ENCODE data around the gene OLR1. TPM values are rescaled to one million over a fixed set of nuclear protein-coding genes. Genes with fewer than 3 reads are reported as not detected.

OLR1 gene
- polyA plus RNA-seq, 1 donor from 2014 or later, result not detected

DNA sequence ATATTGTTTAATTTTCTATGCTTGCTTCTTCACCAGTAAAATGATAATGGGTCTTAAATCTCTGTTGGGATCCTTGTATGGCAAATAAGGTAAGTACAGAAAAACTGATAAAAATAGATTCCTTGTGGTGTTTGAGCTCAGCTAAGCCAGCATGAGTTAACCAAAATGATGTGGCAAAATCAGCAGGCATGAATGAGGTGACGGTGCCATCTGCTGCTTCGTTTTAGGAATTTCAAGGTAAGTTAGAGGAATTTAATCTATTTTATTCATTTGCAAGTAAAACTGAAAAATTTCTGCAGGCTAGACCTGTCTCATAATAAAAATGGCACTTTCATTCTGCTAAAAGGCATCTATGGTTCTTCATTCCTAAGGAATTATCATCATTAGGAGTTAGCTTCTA is 31.9 kb downstream of the OLR1 start:
- no peak overlapping the region for H3K27ac ChIP-seq (ENCODE audit: low read length)
- no peaks in the 10 kb centered on the region for H4K20me1 ChIP-seq (ENCODE audit: insufficient read depth)
- H3K4me3 ChIP-seq (ENCODE audit: low read length), result no peak overlapping the region
- no peak overlapping the region for H3K9ac ChIP-seq (ENCODE audit: low read length)
- no peaks in the 10 kb centered on the region for H3K27me3 ChIP-seq (ENCODE audit: insufficient read depth, low read depth, low read length)
- no peak overlapping the region for H2AFZ ChIP-seq (ENCODE audit: low read depth, low read length)
- H3K79me2 ChIP-seq (replicated peaks; ENCODE audit: insufficient read depth, low read length), result no peaks in the 10 kb centered on the region
- no peaks in the 10 kb centered on the region for H3K9me3 ChIP-seq (ENCODE audit: low read length)
- no peak overlapping the region for H3K4me2 ChIP-seq (ENCODE audit: low read length)
- no peaks in the 10 kb centered on the region for H3K36me3 ChIP-seq (ENCODE audit: insufficient read depth, low read length)
- H3K9me2 ChIP-seq (ENCODE audit: insufficient read depth, low read length), result no peaks in the 10 kb centered on the region
- H3F3A ChIP-seq (ENCODE audit: insufficient read depth, low read length, poor library complexity, severe bottlenecking), result no peaks in the 10 kb centered on the region
- TF ChIP-seq CTCF (IDR thresholded peaks at IDR 0.05; ENCODE audit: poor library complexity, severe bottlenecking), result peak; percentile 94
- peak; percentile 97 for TF ChIP-seq RAD21 (conservative IDR thresholded peaks at IDR 0.05)
- no peak for TF ChIP-seq EP300 (conservative IDR thresholded peaks at IDR 0.05; ENCODE audit: poor library complexity, severe bottlenecking)
- TF ChIP-seq EZH2 (IDR thresholded peaks at IDR 0.05; ENCODE audit: borderline replicate concordance, insufficient read depth, low read length, poor library complexity, severe bottlenecking), result no peak
- no peak for TF ChIP-seq TAF1 (IDR thresholded peaks at IDR 0.05; ENCODE audit: low read depth)
- no peak for TF ChIP-seq MXI1 (conservative IDR thresholded peaks at IDR 0.05; ENCODE audit: poor library complexity, severe bottlenecking)
- peak; percentile 99 for TF ChIP-seq SMC3 (conservative IDR thresholded peaks at IDR 0.05; ENCODE audit: poor library complexity)
- TF ChIP-seq POLR2AphosphoS5 (IDR thresholded peaks at IDR 0.05), result no peak

DNA sequence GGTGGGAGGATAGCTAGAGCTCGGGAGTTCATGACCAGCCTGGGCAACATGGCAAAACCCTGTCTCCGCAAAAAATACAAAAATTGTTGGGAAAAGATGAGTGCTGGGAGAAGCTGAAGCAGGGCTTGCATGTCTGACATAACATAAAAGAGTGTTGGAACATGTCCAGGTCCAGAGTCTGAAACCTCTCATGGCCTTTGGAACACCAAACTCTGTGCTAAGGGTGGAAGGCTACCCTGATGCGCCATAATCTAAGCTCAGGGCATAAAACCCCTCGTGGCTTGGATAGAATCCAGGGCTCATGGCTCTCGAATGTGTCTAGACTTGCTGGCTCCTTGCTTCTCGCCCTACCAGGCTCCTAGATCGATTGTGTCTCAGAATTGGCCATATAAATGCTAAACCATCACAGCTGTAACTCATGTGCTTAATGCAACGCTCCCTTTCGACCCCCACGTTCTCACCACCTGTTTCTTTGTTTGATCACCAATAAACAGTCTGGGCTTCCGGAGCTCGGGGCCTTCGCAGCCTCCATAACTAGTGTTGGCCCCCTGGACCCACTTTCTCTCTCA is 35.2 kb downstream of the OLR1 start:
- Histone ChIP-seq H3K27ac (ENCODE audit: low read length) (no peak overlapping the region), H2AFZ (ENCODE audit: low read depth, low read length) (no peak overlapping the region), H3K36me3 (ENCODE audit: insufficient read depth, low read length) (no peaks in the 10 kb centered on the region), H3K27me3 (ENCODE audit: insufficient read depth, low read depth, low read length) (no peaks in the 10 kb centered on the region), H3K9me3 (ENCODE audit: low read length) (no peaks in the 10 kb centered on the region), H3K79me2 (replicated peaks; ENCODE audit: insufficient read depth, low read length) (no peaks in the 10 kb centered on the region), H4K20me1 (ENCODE audit: insufficient read depth) (no peaks in the 10 kb centered on the region), H3K9ac (ENCODE audit: low read length) (no peak overlapping the region), H3K9me2 (ENCODE audit: insufficient read depth, low read length) (no peaks in the 10 kb centered on the region), H3F3A (ENCODE audit: insufficient read depth, low read length, poor library complexity, severe bottlenecking) (no peaks in the 10 kb centered on the region), H3K4me2 (ENCODE audit: low read length) (no peak overlapping the region), H3K4me3 (ENCODE audit: low read length) (no peak overlapping the region)
- TF ChIP-seq EP300 (conservative IDR thresholded peaks at IDR 0.05; ENCODE audit: poor library complexity, severe bottlenecking) (no peak), CTCF (IDR thresholded peaks at IDR 0.05; ENCODE audit: poor library complexity, severe bottlenecking) (no peak), TAF1 (IDR thresholded peaks at IDR 0.05; ENCODE audit: low read depth) (no peak), RAD21 (conservative IDR thresholded peaks at IDR 0.05) (no peak), EZH2 (IDR thresholded peaks at IDR 0.05; ENCODE audit: borderline replicate concordance, insufficient read depth, low read length, poor library complexity, severe bottlenecking) (no peak)

- TF ChIP-seq POLR2AphosphoS5 (IDR thresholded peaks at IDR 0.05) (no peak), RAD21 (conservative IDR thresholded peaks at IDR 0.05) (no peak), EP300 (conservative IDR thresholded peaks at IDR 0.05; ENCODE audit: poor library complexity, severe bottlenecking) (no peak), EZH2 (IDR thresholded peaks at IDR 0.05; ENCODE audit: borderline replicate concordance, insufficient read depth, low read length, poor library complexity, severe bottlenecking) (no peak), TAF1 (IDR thresholded peaks at IDR 0.05; ENCODE audit: low read depth) (no peak), MXI1 (conservative IDR thresholded peaks at IDR 0.05; ENCODE audit: poor library complexity, severe bottlenecking) (no peak), CTCF (IDR thresholded peaks at IDR 0.05; ENCODE audit: poor library complexity, severe bottlenecking) (no peak), SMC3 (conservative IDR thresholded peaks at IDR 0.05; ENCODE audit: poor library complexity) (no peak)
- TF ChIP-seq, protein P1, sequence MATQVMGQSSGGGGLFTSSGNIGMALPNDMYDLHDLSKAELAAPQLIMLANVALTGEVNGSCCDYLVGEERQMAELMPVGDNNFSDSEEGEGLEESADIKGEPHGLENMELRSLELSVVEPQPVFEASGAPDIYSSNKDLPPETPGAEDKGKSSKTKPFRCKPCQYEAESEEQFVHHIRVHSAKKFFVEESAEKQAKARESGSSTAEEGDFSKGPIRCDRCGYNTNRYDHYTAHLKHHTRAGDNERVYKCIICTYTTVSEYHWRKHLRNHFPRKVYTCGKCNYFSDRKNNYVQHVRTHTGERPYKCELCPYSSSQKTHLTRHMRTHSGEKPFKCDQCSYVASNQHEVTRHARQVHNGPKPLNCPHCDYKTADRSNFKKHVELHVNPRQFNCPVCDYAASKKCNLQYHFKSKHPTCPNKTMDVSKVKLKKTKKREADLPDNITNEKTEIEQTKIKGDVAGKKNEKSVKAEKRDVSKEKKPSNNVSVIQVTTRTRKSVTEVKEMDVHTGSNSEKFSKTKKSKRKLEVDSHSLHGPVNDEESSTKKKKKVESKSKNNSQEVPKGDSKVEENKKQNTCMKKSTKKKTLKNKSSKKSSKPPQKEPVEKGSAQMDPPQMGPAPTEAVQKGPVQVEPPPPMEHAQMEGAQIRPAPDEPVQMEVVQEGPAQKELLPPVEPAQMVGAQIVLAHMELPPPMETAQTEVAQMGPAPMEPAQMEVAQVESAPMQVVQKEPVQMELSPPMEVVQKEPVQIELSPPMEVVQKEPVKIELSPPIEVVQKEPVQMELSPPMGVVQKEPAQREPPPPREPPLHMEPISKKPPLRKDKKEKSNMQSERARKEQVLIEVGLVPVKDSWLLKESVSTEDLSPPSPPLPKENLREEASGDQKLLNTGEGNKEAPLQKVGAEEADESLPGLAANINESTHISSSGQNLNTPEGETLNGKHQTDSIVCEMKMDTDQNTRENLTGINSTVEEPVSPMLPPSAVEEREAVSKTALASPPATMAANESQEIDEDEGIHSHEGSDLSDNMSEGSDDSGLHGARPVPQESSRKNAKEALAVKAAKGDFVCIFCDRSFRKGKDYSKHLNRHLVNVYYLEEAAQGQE (IDR thresholded peaks at IDR 0.05; ENCODE audit: borderline replicate concordance), result no peak
- H3K4me2 ChIP-seq (ENCODE audit: low read length), result no peak overlapping the region
- H3K27me3 ChIP-seq (ENCODE audit: insufficient read depth, low read depth, low read length), result no peaks in the 10 kb centered on the region
- no peak overlapping the region for H3K4me3 ChIP-seq (ENCODE audit: low read length)
- no peak overlapping the region for H3K9ac ChIP-seq (ENCODE audit: low read length)
- no peak overlapping the region for H3K27ac ChIP-seq (ENCODE audit: low read length)
- H3K9me2 ChIP-seq (ENCODE audit: insufficient read depth, low read length), result no peaks in the 10 kb centered on the region
- no peaks in the 10 kb centered on the region for H3K9me3 ChIP-seq (ENCODE audit: low read length)
- no peak overlapping the region for H2AFZ ChIP-seq (ENCODE audit: low read depth, low read length)
- H3F3A ChIP-seq (ENCODE audit: insufficient read depth, low read length, poor library complexity, severe bottlenecking), result no peaks in the 10 kb centered on the region
- H4K20me1 ChIP-seq (ENCODE audit: insufficient read depth), result no peaks in the 10 kb centered on the region
- H3K36me3 ChIP-seq (ENCODE audit: insufficient read depth, low read length), result no peaks in the 10 kb centered on the region
- H3K79me2 ChIP-seq (replicated peaks; ENCODE audit: insufficient read depth, low read length), result no peaks in the 10 kb centered on the region
These were observed 36.8 kb downstream of the OLR1 start for GRCh38 chr12:10135126-10135525.
